CD4-positive, alpha-beta memory T cell (primary cell): ENCODE results near the gene PPP1R18. TPM values are rescaled to one million over a fixed set of nuclear protein-coding genes. Genes with fewer than 3 reads are reported as not detected.

Source experiments
- CTCF ChIA-PET: fragments of 350-600 bp; sonication (Branson Sonifier 250); formaldehyde crosslinking; loops from one replicate; lab custom pipeline; 2021; ENCODE audit warnings: inconsistent platforms; ENCODE audit not compliant: partially characterized antibody; lab: Charles Lee
- POLR2A ChIA-PET: fragments of 350-600 bp; sonication (Branson Sonifier 250); formaldehyde crosslinking; loops from one replicate; lab custom pipeline; 2021; ENCODE audit not compliant: partially characterized antibody; lab: Charles Lee
- DNase-seq, 5 donors: peaks; one replicate each; pipeline versions ENCODE4 v3.0.0 to v3.0.0-alpha.2; 2020 to 2022; ENCODE audit warnings: mixed read lengths in 1 of 5
- H3K27ac ChIP-seq: one replicate; pipeline ENCODE4 v1.7.0; 2013; ENCODE audit warnings: low read depth, low read length
- H3K27me3 ChIP-seq: 2 replicates; pipeline ENCODE4 v1.7.0; 2013; ENCODE audit warnings: mild to moderate bottlenecking, low read length, moderate library complexity; ENCODE audit not compliant: insufficient read depth
- H3K36me3 ChIP-seq: 2 replicates; pipeline ENCODE4 v1.7.0; 2013; ENCODE audit warnings: mild to moderate bottlenecking, low read length, moderate library complexity; ENCODE audit not compliant: insufficient read depth
- H3K4me1 ChIP-seq: 2 replicates; pipeline ENCODE4 v1.7.0; 2013; ENCODE audit warnings: mild to moderate bottlenecking, low read length, moderate library complexity; ENCODE audit not compliant: insufficient read depth
- H3K4me3 ChIP-seq, 2 donors: one replicate each; pipeline ENCODE4 v1.7.0; 2013; ENCODE audit warnings: low read length in 2 of 2, mild to moderate bottlenecking in 1 of 2
- H3K9me3 ChIP-seq, 2 donors: one replicate each; pipeline ENCODE4 v1.7.0; 2013; ENCODE audit warnings: low read length in 2 of 2, control low read depth in 1 of 2; ENCODE audit not compliant: control insufficient read depth in 1 of 2
- H3K27ac Mint-ChIP-seq, 7 donors: one replicate each; pipeline ENCODE4 v1.8.0; 2020 to 2021; ENCODE audit warnings: mixed read lengths in 7 of 7, mild to moderate bottlenecking in 6 of 7, inconsistent platforms in 3 of 7, moderate library complexity in 3 of 7
- H3K27me3 Mint-ChIP-seq, 2 donors: one replicate each; pipeline ENCODE4 v1.8.0; 2020 to 2021; ENCODE audit warnings: mixed read lengths in 2 of 2
- H3K36me3 Mint-ChIP-seq, 2 donors: one replicate each; pipeline ENCODE4 v1.8.0; 2020 to 2021; ENCODE audit warnings: mixed read lengths in 2 of 2, inconsistent platforms in 1 of 2, mild to moderate bottlenecking in 1 of 2
- H3K4me1 Mint-ChIP-seq, 4 donors: one replicate each; pipeline ENCODE4 v1.8.0; 2020 to 2021; ENCODE audit warnings: mixed read lengths in 4 of 4, mild to moderate bottlenecking in 1 of 4
- H3K4me3 Mint-ChIP-seq, 8 donors: one replicate each; pipeline ENCODE4 v1.8.0; 2020 to 2021; ENCODE audit warnings: mixed read lengths in 8 of 8, mild to moderate bottlenecking in 7 of 8, moderate library complexity in 6 of 8, inconsistent platforms in 3 of 8
- H3K9me3 Mint-ChIP-seq, 8 donors: one replicate each; pipeline ENCODE4 v1.8.0; 2020 to 2021; ENCODE audit warnings: mixed read lengths in 8 of 8, mild to moderate bottlenecking in 5 of 8, inconsistent platforms in 3 of 8, moderate library complexity in 1 of 8
- intact Hi-C: fragments of 100-400 bp; cut with micrococcal nuclease; formaldehyde crosslinking; loops from one replicate; pipeline ENCODE4 v1.15.1; 2023
- polyA plus RNA-seq, 2 donors: library from polyadenylated mRNA; unstranded; fragments of 300-500 nt; fragmentation: Illumina TruSeq; gene quantifications; one replicate each; pipeline ENCODE4 v1.2.3, GENCODE V29; 2021
- total RNA-seq, 2 experiments: library from RNA; stranded (reverse); gene quantifications; one replicate each; pipeline ENCODE4 v1.2.3, GENCODE V29; 2021

The PPP1R18 gene
- total and polyA plus RNA-seq, 4 experiments from 2014 or later, result 68.2 to 127 (median 120) TPM

- H3K4me3 Mint-ChIP-seq, result no peak overlapping the region
- peaks cover 28 to 55% of the 10 kb centered on the region in 2 donors for H3K36me3 Mint-ChIP-seq
- Histone ChIP-seq H3K36me3 (peaks cover 51% of the 10 kb centered on the region), H3K4me3 (no peak overlapping the region), H3K27me3 (no peaks in the 10 kb centered on the region), H3K4me1 (peaks cover 14% of the 10 kb centered on the region), H3K9me3 (no peaks in the 10 kb centered on the region), H3K27ac (no peak overlapping the region)
- H3K9me3 Mint-ChIP-seq, result no peaks in the 10 kb centered on the region
- POLR2A ChIA-PET, result interaction anchor here (0.6 to 1.5 kb wide), 6 partner anchors 36 to 823 kb away, joined by 3 to 6 read pairs (median 3); no protein-coding TSS in a partner anchor
- CTCF ChIA-PET, result interaction anchor here (1.1 to 2.7 kb wide), 5 partner anchors 9 to 109 kb away, joined by 3 to 6 read pairs (median 4); no protein-coding TSS in a partner anchor
- DNase-seq, result no peak
- no peak overlapping the region for H3K27ac Mint-ChIP-seq
- intact Hi-C loops, result no loop called here
- peaks cover 13 to 24% (median 15%) of the 10 kb centered on the region in 4 donors for H3K4me1 Mint-ChIP-seq
- H3K27me3 Mint-ChIP-seq, result no peaks in the 10 kb centered on the region
Observed at GRCh38 chr6:30651143-30651542, 35.3 kb downstream of the PPP1R18 start.

- no peaks in the 10 kb centered on the region for H3K27me3 ChIP-seq
- ChIA-PET POLR2A (interaction anchor here (0.6 to 5.8 kb wide), 13 partner anchors 14 to 154 kb away, joined by 3 to 58 read pairs (median 5); partner anchors contain the start of genes ATAT1, DHX16, MDC1 and MRPS18B), CTCF (interaction anchor here (0.8 to 1.7 kb wide), 4 partner anchors 21 to 165 kb away, joined by 3 to 6 read pairs (median 3); partner anchors contain the start of genes ATAT1 and MDC1)
- H3K9me3 ChIP-seq, result no peaks in the 10 kb centered on the region
- peak overlapping the region; percentile 85 to 95 (median 92) for H3K27ac Mint-ChIP-seq
- H3K27me3 Mint-ChIP-seq, result no peaks in the 10 kb centered on the region
- H3K36me3 Mint-ChIP-seq, result peaks cover 15 to 28% of the 10 kb centered on the region in 2 donors
- intact Hi-C loops, result loop anchor here (1.0 kb wide), 4 partner anchors 21 to 74 kb away; partner anchors contain the start of genes ATAT1, DHX16, MRPS18B and PPP1R10
- peaks cover 17% of the 10 kb centered on the region for H3K36me3 ChIP-seq
- peak; percentile 64 to 84 (median 67) for DNase-seq
- H3K4me3 Mint-ChIP-seq, result peak overlapping the region; percentile 85 to 92 (median 89)
- H3K4me1 ChIP-seq, result peaks cover 20% of the 10 kb centered on the region
- peaks cover 17 to 29% (median 22%) of the 10 kb centered on the region in 4 donors for H3K4me1 Mint-ChIP-seq
- peak overlapping the region; percentile 74 to 91 for H3K4me3 ChIP-seq
- no peaks in the 10 kb centered on the region for H3K9me3 Mint-ChIP-seq
- peak overlapping the region; percentile 89 for H3K27ac ChIP-seq
Observed at GRCh38 chr6:30647242-30648116, 39.0 kb downstream of the PPP1R18 start.

GRCh38 chr6:30646450-30647241 lies 39.8 kb downstream of the PPP1R18 start, which contains the start of gene C6orf136:
C6orf136 (plus strand) TSS chr6:30647133; CDS start chr6:30647232, 99 bp downstream.
- intact Hi-C loops, result loop anchor here (1.0 kb wide), 4 partner anchors 20 to 75 kb away; partner anchors contain the start of genes ATAT1, DHX16, MRPS18B and PPP1R10
- DNase-seq, result peak; percentile 86 to 94 (median 93)
- H3K4me3 Mint-ChIP-seq, result peak within 1 kb of the TSS; percentile 85 to 92 (median 89)

GRCh38 chr6:30645989-30646388 lies 40.5 kb downstream of the PPP1R18 start:
- Histone ChIP-seq H3K9me3 (no peaks in the 10 kb centered on the region), H3K27me3 (no peaks in the 10 kb centered on the region), H3K36me3 (peaks cover 2% of the 10 kb centered on the region), H3K4me3 (peak overlapping the region in 1 of 2 donors; percentile 91), H3K4me1 (peaks cover 20% of the 10 kb centered on the region), H3K27ac (peak overlapping the region; percentile 89)
- H3K9me3 Mint-ChIP-seq, result no peaks in the 10 kb centered on the region
- peak overlapping the region in 7 of 8 donors; percentile 3 to 91 (median 87) for H3K4me3 Mint-ChIP-seq
- POLR2A ChIA-PET, result interaction anchor here (1.1 to 5.8 kb wide), 9 partner anchors 20 to 153 kb away, joined by 3 to 58 read pairs (median 5); partner anchors contain the start of genes ATAT1, DHX16, MDC1 and MRPS18B
- peaks cover 12 to 17% of the 10 kb centered on the region in 2 donors for H3K36me3 Mint-ChIP-seq
- DNase-seq, result no peak
- no peaks in the 10 kb centered on the region for H3K27me3 Mint-ChIP-seq
- H3K4me1 Mint-ChIP-seq, result peaks cover 18 to 29% (median 24%) of the 10 kb centered on the region in 4 donors
- H3K27ac Mint-ChIP-seq, result peak overlapping the region in 6 of 7 donors; percentile 17 to 91 (median 84)
- intact Hi-C loops, result no loop called here
- CTCF ChIA-PET, result interaction anchor here (1.3 to 1.7 kb wide), 4 partner anchors 16 to 163 kb away, joined by 4 to 6 read pairs (median 5); no protein-coding TSS in a partner anchor

More at GRCh38 chr6:30646450-30647241, 39.8 kb downstream of the PPP1R18 start, which contains the start of gene C6orf136:
- Mint-ChIP-seq H3K27ac (peak within 1 kb of the TSS; percentile 85 to 95 (median 92)), H3K27me3 (no peaks in the 10 kb centered on the region), H3K9me3 (no peaks in the 10 kb centered on the region), H3K4me1 (peaks cover 17 to 29% (median 22%) of the 10 kb centered on the region in 4 donors), H3K36me3 (peaks cover 11 to 20% of the 10 kb centered on the region in 2 donors)
- no peaks in the 10 kb centered on the region for H3K9me3 ChIP-seq
- peaks cover 8% of the 10 kb centered on the region for H3K36me3 ChIP-seq
- H3K4me1 ChIP-seq, result peaks cover 20% of the 10 kb centered on the region
- H3K27me3 ChIP-seq, result no peaks in the 10 kb centered on the region
- CTCF ChIA-PET, result interaction anchor here (0.8 to 1.7 kb wide), 5 partner anchors 17 to 164 kb away, joined by 3 to 6 read pairs (median 4); partner anchors contain the start of gene ATAT1
- H3K4me3 ChIP-seq, result peak within 1 kb of the TSS; percentile 74 to 91
- peak within 1 kb of the TSS; percentile 89 for H3K27ac ChIP-seq
- POLR2A ChIA-PET, result interaction anchor here (1.0 to 5.8 kb wide), 10 partner anchors 19 to 153 kb away, joined by 3 to 58 read pairs (median 4); partner anchors contain the start of genes ATAT1, DHX16, MDC1 and MRPS18B

DNA sequence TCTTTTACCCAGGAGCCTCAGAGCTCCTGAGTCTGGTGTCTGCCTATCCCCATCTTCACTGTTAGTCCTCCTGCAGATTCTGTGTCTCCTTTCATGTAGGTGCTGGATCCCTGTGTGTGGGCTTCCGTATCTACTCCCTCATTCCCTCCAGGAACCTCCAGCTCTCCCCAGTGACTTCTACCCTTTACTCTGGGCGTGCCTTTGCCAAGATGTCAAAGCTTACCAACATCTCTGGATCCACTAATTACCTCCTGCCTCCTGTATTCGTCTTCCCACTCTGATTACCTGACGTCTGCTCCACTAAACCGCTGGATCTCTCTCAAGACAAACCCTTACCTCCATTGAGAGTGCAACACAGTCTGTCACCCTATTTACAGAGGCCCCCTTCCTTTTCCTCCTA lies 41.7 kb downstream of the PPP1R18 start:
- H3K9me3 ChIP-seq, result no peaks in the 10 kb centered on the region
- no peaks in the 10 kb centered on the region for H3K36me3 ChIP-seq
- no peak overlapping the region for H3K27ac ChIP-seq
- peaks cover 20% of the 10 kb centered on the region for H3K4me1 ChIP-seq
- H3K27me3 Mint-ChIP-seq, result no peaks in the 10 kb centered on the region
- H3K4me3 Mint-ChIP-seq, result no peak overlapping the region
- no peak for DNase-seq
- H3K4me3 ChIP-seq, result no peak overlapping the region
- H3K27ac Mint-ChIP-seq, result peak overlapping the region in 3 of 7 donors; percentile 63 to 80 (median 78)
- ChIA-PET POLR2A (interaction anchor here (2.4 to 5.8 kb wide), 2 partner anchors 27 to 30 kb away, joined by 16 to 58 read pairs; partner anchors contain the start of genes MRPS18B and PPP1R10), CTCF (interaction anchor here (0.7 to 1.6 kb wide), 5 partner anchors 19 to 161 kb away, joined by 3 to 4 read pairs (median 3); partner anchors contain the start of genes ATAT1 and IER3)
- H3K27me3 ChIP-seq, result no peaks in the 10 kb centered on the region
- H3K9me3 Mint-ChIP-seq, result no peaks in the 10 kb centered on the region
- peaks cover 9 to 12% of the 10 kb centered on the region in 2 donors for H3K36me3 Mint-ChIP-seq
- intact Hi-C loops, result no loop called here
- peaks cover 18 to 29% (median 26%) of the 10 kb centered on the region in 4 donors for H3K4me1 Mint-ChIP-seq

GRCh38 chr6:30643656-30644055 lies 42.8 kb downstream of the PPP1R18 start:
- no peak for DNase-seq
- Mint-ChIP-seq H3K4me1 (peaks cover 16 to 26% (median 24%) of the 10 kb centered on the region in 4 donors), H3K4me3 (no peak overlapping the region), H3K27me3 (no peaks in the 10 kb centered on the region), H3K9me3 (no peaks in the 10 kb centered on the region), H3K27ac (peak overlapping the region in 2 of 7 donors; percentile 38 to 58), H3K36me3 (peaks cover 9 to 10% of the 10 kb centered on the region in 2 donors)
- Histone ChIP-seq H3K4me1 (peaks cover 20% of the 10 kb centered on the region), H3K27ac (no peak overlapping the region), H3K9me3 (no peaks in the 10 kb centered on the region), H3K4me3 (no peak overlapping the region), H3K27me3 (no peaks in the 10 kb centered on the region), H3K36me3 (no peaks in the 10 kb centered on the region)
- intact Hi-C loops, result no loop called here
- POLR2A ChIA-PET, result interaction anchor here (5.8 kb wide), 1 partner anchor 29 kb away, joined by 58 read pairs; no protein-coding TSS in a partner anchor
- CTCF ChIA-PET, result no interaction called here
